ENCODE data around the gene TLR5.

TLR5 gene

DNA sequence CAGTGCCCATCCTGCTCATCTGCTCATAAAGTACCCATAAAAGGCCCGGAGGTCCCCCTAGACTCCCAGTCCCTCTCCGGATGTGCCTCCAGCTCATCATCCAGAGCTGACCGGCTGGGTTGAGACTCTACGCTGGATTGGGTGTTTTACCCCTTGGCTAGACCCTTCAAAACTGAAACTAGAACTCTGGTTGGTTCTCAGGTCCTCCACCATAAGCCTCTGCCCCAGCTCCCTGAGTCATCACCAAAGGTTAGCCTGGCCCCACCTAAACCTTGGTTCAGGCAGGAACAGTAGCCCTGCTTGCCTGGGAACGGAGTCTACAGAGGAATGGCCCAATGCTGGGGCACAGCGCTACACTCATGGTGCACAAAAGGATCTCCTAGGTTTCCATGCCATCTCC is 75.1 kb downstream of the TLR5 start:
- DNase-seq, result no peak

DNA sequence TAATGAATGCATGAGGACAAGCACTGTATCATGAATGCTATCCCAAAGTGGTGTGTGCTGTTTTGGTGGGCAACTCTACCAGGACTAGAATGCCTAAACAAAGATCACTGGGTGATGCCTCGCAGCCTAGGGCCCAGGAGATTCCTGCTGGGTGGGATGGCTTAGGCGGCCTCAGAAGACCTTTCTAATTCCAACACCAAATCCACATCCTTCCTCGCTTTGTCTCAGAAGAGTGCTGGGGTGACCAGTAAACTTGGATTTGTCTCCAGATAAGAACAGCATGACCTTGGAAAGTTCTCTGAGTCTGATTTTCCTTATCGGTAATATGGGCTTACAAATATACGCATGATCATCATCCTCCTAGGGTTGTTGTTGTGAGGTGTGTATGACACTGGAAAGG is 76.6 kb downstream of the TLR5 start:
- DNase-seq, result no peak

DNA sequence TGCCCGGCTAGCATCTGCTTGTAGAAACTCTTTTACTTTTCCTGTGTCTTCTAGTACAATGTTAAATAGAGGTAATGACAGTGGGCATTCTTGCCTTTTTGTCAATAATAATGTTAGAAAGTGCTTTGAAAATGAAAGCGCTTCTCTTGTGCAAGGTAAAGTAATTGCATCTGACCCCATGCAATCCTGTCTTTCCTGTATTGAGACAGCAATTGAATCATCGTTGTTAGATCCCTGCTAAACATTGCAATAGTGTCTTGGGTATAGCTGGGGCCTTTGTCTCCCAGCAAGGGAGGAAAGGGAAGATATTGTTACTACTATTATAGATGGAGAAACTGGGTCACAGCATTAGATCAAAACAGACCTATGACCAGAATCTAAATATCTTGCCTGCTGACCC is 80.9 kb downstream of the TLR5 start:
- DNase-seq, result no peak

DNA sequence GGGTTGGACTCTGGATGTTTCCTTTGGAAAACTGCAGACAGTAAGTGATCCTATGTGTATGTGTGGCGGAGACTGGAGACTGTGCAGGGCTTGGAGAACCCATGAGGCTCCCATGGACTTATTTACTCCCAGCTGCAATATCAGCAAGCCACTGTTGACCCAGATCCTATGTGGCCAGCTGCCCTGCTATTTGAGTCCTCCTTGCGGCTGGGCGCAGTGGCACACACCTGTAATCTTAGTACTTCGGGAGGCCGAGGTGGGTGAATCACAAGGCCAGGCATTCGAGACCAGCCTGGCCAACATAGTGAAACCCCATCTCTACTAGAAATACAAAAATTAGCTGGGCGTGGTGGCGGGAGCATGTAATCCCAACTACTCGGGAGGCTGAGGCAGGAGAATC is 83.5 kb downstream of the TLR5 start:
- no peak for DNase-seq
